Neural cell (in vitro differentiated cells): Measurements from ENCODE around the gene RPRD1B. TPM values are rescaled to one million over a fixed set of nuclear protein-coding genes. Genes with fewer than 3 reads are reported as not detected.

Experiments
- H2AFZ ChIP-seq: fragments of 200-600, 300-800 bp; sonication (generic), shearing (Covaris generic); 2 replicates; pipeline ENCODE4 v1.6.0; 2014; ENCODE audit warnings: low read depth, mild to moderate bottlenecking, antibody characterized with exemption, low read length, moderate library complexity
- H3F3A ChIP-seq: fragments of 200-600 bp; shearing (Covaris generic); 2 replicates; pipeline ENCODE4 v1.6.1; 2016; ENCODE audit warnings: mild to moderate bottlenecking, moderate library complexity, mixed read lengths, antibody characterized with exemption, low read length; ENCODE audit not compliant: insufficient read depth, poor library complexity, severe bottlenecking
- H3K27ac ChIP-seq: fragments of 200-600, 300-800 bp; sonication (generic), shearing (Covaris generic); 2 replicates; pipeline ENCODE4 v1.5.1; 2014; ENCODE audit warnings: mild to moderate bottlenecking, low read length, moderate library complexity
- H3K27me3 ChIP-seq: fragments of 300-800, 200-600 bp; sonication (generic), shearing (Covaris generic); 2 replicates; pipeline ENCODE4 v1.6.0; 2014; ENCODE audit warnings: mild to moderate bottlenecking, low read depth, low read length, moderate library complexity; ENCODE audit not compliant: insufficient read depth
- H3K36me3 ChIP-seq: fragments of 300-800, 200-600 bp; sonication (generic), shearing (Covaris generic); 2 replicates; pipeline ENCODE4 v1.5.1; 2014; ENCODE audit warnings: mild to moderate bottlenecking, antibody characterized with exemption, low read length, moderate library complexity; ENCODE audit not compliant: insufficient read depth
- H3K4me2 ChIP-seq: fragments of 300-800, 200-600 bp; sonication (generic), shearing (Covaris generic); 2 replicates; pipeline ENCODE4 v1.6.0; 2014; ENCODE audit warnings: mild to moderate bottlenecking, low read length
- H3K4me3 ChIP-seq: fragments of 300-800, 200-600 bp; sonication (generic), shearing (Covaris generic); 2 replicates; pipeline ENCODE4 v1.5.1; 2014; ENCODE audit warnings: mild to moderate bottlenecking, low read length, moderate library complexity
- H3K79me2 ChIP-seq: fragments of 200-600 bp; shearing (Covaris generic); replicated peaks from 2 replicates; pipeline ENCODE4 v1.6.0; 2014; ENCODE audit warnings: mild to moderate bottlenecking, low read length, moderate library complexity; ENCODE audit not compliant: insufficient read depth
- H3K9ac ChIP-seq: fragments of 300-800, 200-600 bp; sonication (generic), shearing (Covaris generic); 2 replicates; pipeline ENCODE4 v1.6.1; 2016; ENCODE audit warnings: mild to moderate bottlenecking, low read length, mixed read lengths
- H3K9me2 ChIP-seq: fragments of 200-600 bp; shearing (Covaris generic); 2 replicates; pipeline ENCODE4 v1.6.1; 2016; ENCODE audit warnings: mild to moderate bottlenecking, low read length, mixed read lengths; ENCODE audit not compliant: insufficient read depth
- H3K9me3 ChIP-seq: fragments of 200-600, 300-800 bp; sonication (generic), shearing (Covaris generic); 2 replicates; pipeline ENCODE4 v1.6.1; 2016; ENCODE audit warnings: mild to moderate bottlenecking, mixed run types, low read length, moderate library complexity, mixed read lengths
- H4K20me1 ChIP-seq: fragments of 200-600 bp; shearing (Covaris generic); 2 replicates; pipeline ENCODE4 v1.6.1; 2016; ENCODE audit warnings: mild to moderate bottlenecking, mixed run types; ENCODE audit not compliant: insufficient read depth
- CTCF ChIP-seq: fragments of 450-650 bp; IDR thresholded peaks from 2 replicates; pipeline ENCODE4 v1.5.1; 2014; ENCODE audit warnings: antibody characterized with exemption, mild to moderate bottlenecking, moderate library complexity; ENCODE audit not compliant: poor library complexity, severe bottlenecking
- EP300 ChIP-seq: fragments of 450-650 bp; conservative IDR thresholded peaks from 2 replicates; pipeline ENCODE4 v1.6.1; 2014; ENCODE audit warnings: antibody characterized with exemption, mild to moderate bottlenecking, moderate library complexity; ENCODE audit not compliant: poor library complexity, severe bottlenecking
- EZH2 ChIP-seq: fragments of 200-600, 300-800 bp; shearing (Covaris generic), sonication (generic); IDR thresholded peaks from 2 replicates; pipeline ENCODE4 v1.6.1; 2014; ENCODE audit warnings: antibody characterized with exemption, low read length, borderline replicate concordance, mild to moderate bottlenecking; ENCODE audit not compliant: insufficient read depth, poor library complexity, severe bottlenecking
- MXI1 ChIP-seq: fragments of 450-650 bp; conservative IDR thresholded peaks from 2 replicates; pipeline ENCODE4 v1.6.1; 2014; ENCODE audit warnings: antibody characterized with exemption, mild to moderate bottlenecking; ENCODE audit not compliant: poor library complexity, severe bottlenecking
- POLR2AphosphoS5 ChIP-seq: IDR thresholded peaks from 2 replicates; pipeline ENCODE4 v1.6.1; 2012
- RAD21 ChIP-seq: fragments of 450-650 bp; conservative IDR thresholded peaks from 2 replicates; pipeline ENCODE4 v1.6.1; 2014; ENCODE audit warnings: antibody characterized with exemption, mild to moderate bottlenecking, moderate library complexity
- REST ChIP-seq: IDR thresholded peaks from 2 replicates; pipeline ENCODE4 v1.6.1; 2012; ENCODE audit warnings: borderline replicate concordance
- SMC3 ChIP-seq: fragments of 450-650 bp; conservative IDR thresholded peaks from 2 replicates; pipeline ENCODE4 v1.6.1; 2014; ENCODE audit warnings: antibody characterized with exemption, mild to moderate bottlenecking, moderate library complexity; ENCODE audit not compliant: poor library complexity
- TAF1 ChIP-seq: IDR thresholded peaks from 2 replicates; pipeline ENCODE4 v1.6.1; 2012; ENCODE audit warnings: low read depth
- polyA plus RNA-seq: library from polyadenylated mRNA; depleted of rRNA; stranded (reverse); fragments of >200 nt; gene quantifications from 2 replicates; pipeline ENCODE4 v1.2.3, GENCODE V29; 2014

The RPRD1B gene
- polyA plus RNA-seq, 1 donor from 2014 or later: 23.4 TPM

GRCh38 chr20:38126932-38127621, 93.5 kb downstream of the RPRD1B start:
- H3K9me2 ChIP-seq: no peaks in the 10 kb centered on the region
- H2AFZ ChIP-seq: no peak overlapping the region
- H3K9ac ChIP-seq: no peak overlapping the region
- H3K4me3 ChIP-seq: no peak overlapping the region
- no peaks in the 10 kb centered on the region for H4K20me1 ChIP-seq
- no peaks in the 10 kb centered on the region for H3K36me3 ChIP-seq
- no peak overlapping the region for H3K27ac ChIP-seq
- TF ChIP-seq MXI1: no peak
- no peak for TF ChIP-seq EP300
- no peak for TF ChIP-seq RAD21
- TF ChIP-seq EZH2: no peak
- TF ChIP-seq TAF1: no peak
- no peak for TF ChIP-seq SMC3
- no peak for TF ChIP-seq POLR2AphosphoS5
- no peak for TF ChIP-seq REST
- TF ChIP-seq CTCF: no peak
- no peak overlapping the region for H3K4me2 ChIP-seq
- no peaks in the 10 kb centered on the region for H3K9me3 ChIP-seq
- no peaks in the 10 kb centered on the region for H3F3A ChIP-seq
- no peaks in the 10 kb centered on the region for H3K27me3 ChIP-seq
- H3K79me2 ChIP-seq: no peaks in the 10 kb centered on the region

- H4K20me1 ChIP-seq: no peaks in the 10 kb centered on the region
- no peak overlapping the region for H3K27ac ChIP-seq
- no peak overlapping the region for H3K4me3 ChIP-seq
- TF ChIP-seq POLR2AphosphoS5: no peak
- TF ChIP-seq EZH2: no peak
- no peak for TF ChIP-seq EP300
- no peak for TF ChIP-seq SMC3
- TF ChIP-seq MXI1: no peak
- TF ChIP-seq TAF1: no peak
- TF ChIP-seq CTCF: no peak
- no peak for TF ChIP-seq REST
- no peak for TF ChIP-seq RAD21
- no peaks in the 10 kb centered on the region for H3K36me3 ChIP-seq
- no peak overlapping the region for H2AFZ ChIP-seq
- no peaks in the 10 kb centered on the region for H3F3A ChIP-seq
- no peaks in the 10 kb centered on the region for H3K9me3 ChIP-seq
- H3K9ac ChIP-seq: no peak overlapping the region
- no peak overlapping the region for H3K4me2 ChIP-seq
- no peaks in the 10 kb centered on the region for H3K9me2 ChIP-seq
- no peaks in the 10 kb centered on the region for H3K79me2 ChIP-seq
- H3K27me3 ChIP-seq: no peaks in the 10 kb centered on the region
These were observed 94.5 kb downstream of the RPRD1B start for GRCh38 chr20:38127920-38128528.
